Measurements from ENCODE around the gene CTSH.

Gene CTSH

GRCh38 chr15:78991476-78991875 lies 46.6 kb upstream of the CTSH start:
- no peak overlapping the region for H3K27ac ChIP-seq (ENCODE audit: low read depth, low read length)

DNA sequence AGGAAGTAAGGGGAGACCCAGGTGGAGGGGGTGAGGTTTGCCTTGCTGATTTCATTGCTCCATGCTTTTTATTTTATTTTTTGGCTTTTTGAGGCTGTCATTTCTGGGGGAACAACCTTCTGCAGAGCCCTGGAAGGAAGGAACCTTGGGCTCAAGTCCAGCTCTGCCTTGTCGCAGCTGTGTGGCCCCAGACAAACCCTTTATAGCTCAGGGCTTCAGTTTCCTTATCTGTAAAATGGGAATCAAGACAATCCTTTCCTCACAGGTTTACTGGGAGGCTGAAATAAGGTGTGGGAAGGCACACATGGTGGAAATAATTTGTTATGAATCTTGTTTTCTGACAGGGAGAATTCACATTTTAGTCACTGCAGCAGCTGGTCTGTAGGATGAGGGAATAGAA lies 45.4 kb upstream of the CTSH start:
- H3K56ac ChIP-seq (ENCODE audit: low read length), result no peak overlapping the region
- no peak overlapping the region for H3K4me3 ChIP-seq (ENCODE audit: low read length)
- no peak overlapping the region for H3K4ac ChIP-seq (ENCODE audit: low read depth, low read length)
- no peak overlapping the region for H3K4me2 ChIP-seq (ENCODE audit: low read length)
- no peak overlapping the region for H4K5ac ChIP-seq (ENCODE audit: low read length)
- H3K23ac ChIP-seq (ENCODE audit: low read length), result no peak overlapping the region
- H3K79me2 ChIP-seq (ENCODE audit: control insufficient read depth, insufficient read depth, low read length), result no peaks in the 10 kb centered on the region
- no peak overlapping the region for H2BK15ac ChIP-seq (replicated peaks; ENCODE audit: low read depth)
- no peak overlapping the region for H2BK5ac ChIP-seq (ENCODE audit: low read length)
- no peak overlapping the region for H2AK5ac ChIP-seq (ENCODE audit: low read length)
- no peaks in the 10 kb centered on the region for H3K36me3 ChIP-seq (ENCODE audit: control insufficient read depth, insufficient read depth, low read length)
- H3K27me3 ChIP-seq (ENCODE audit: insufficient read depth, low read length, poor library complexity), result no peaks in the 10 kb centered on the region
- no peak for DNase-seq
- H2BK120ac ChIP-seq (ENCODE audit: low read depth, low read length), result no peak overlapping the region
- no peaks in the 10 kb centered on the region for H3K79me1 ChIP-seq (ENCODE audit: low read length)
- H3K27ac ChIP-seq (ENCODE audit: low read depth, low read length), result no peak overlapping the region
- H4K8ac ChIP-seq (ENCODE audit: low read depth, low read length), result no peak overlapping the region
- H3K18ac ChIP-seq (ENCODE audit: low read length), result no peak overlapping the region
- no CpG with 5 or more reads among the region's 1 CpG for WGBS (ENCODE audit: extremely low coverage, insufficient coverage, low lambda C conversion rate)
- no peak overlapping the region for H3K9ac ChIP-seq (ENCODE audit: low read length)
- H3K4me1 ChIP-seq (ENCODE audit: control insufficient read depth, low read depth, low read length), result no peaks in the 10 kb centered on the region

More at GRCh38 chr15:78991476-78991875, 46.6 kb upstream of the CTSH start:
- WGBS (ENCODE audit: extremely low coverage, insufficient coverage, low lambda C conversion rate), result no CpG with 5 or more reads among the region's 10 CpGs
- H2BK15ac ChIP-seq (replicated peaks; ENCODE audit: low read depth), result no peak overlapping the region
- H4K8ac ChIP-seq (ENCODE audit: low read depth, low read length), result no peak overlapping the region
- H3K79me2 ChIP-seq (ENCODE audit: control insufficient read depth, insufficient read depth, low read length), result no peaks in the 10 kb centered on the region
- no peak overlapping the region for H2BK5ac ChIP-seq (ENCODE audit: low read length)
- no peak overlapping the region for H3K4ac ChIP-seq (ENCODE audit: low read depth, low read length)
- H3K36me3 ChIP-seq (ENCODE audit: control insufficient read depth, insufficient read depth, low read length), result no peaks in the 10 kb centered on the region
- H3K27me3 ChIP-seq (ENCODE audit: insufficient read depth, low read length, poor library complexity), result no peaks in the 10 kb centered on the region
- no peak overlapping the region for H2AK5ac ChIP-seq (ENCODE audit: low read length)
- no peak overlapping the region for H4K5ac ChIP-seq (ENCODE audit: low read length)
- no peak overlapping the region for H3K23ac ChIP-seq (ENCODE audit: low read length)
- no peak overlapping the region for H3K4me3 ChIP-seq (ENCODE audit: low read length)
- H3K9ac ChIP-seq (ENCODE audit: low read length), result no peak overlapping the region
- no peak overlapping the region for H3K56ac ChIP-seq (ENCODE audit: low read length)
- no peak overlapping the region for H2BK120ac ChIP-seq (ENCODE audit: low read depth, low read length)
- H3K18ac ChIP-seq (ENCODE audit: low read length), result no peak overlapping the region
- no peaks in the 10 kb centered on the region for H3K4me1 ChIP-seq (ENCODE audit: control insufficient read depth, low read depth, low read length)
- DNase-seq, result no peak
- H3K79me1 ChIP-seq (ENCODE audit: low read length), result no peaks in the 10 kb centered on the region
- no peak overlapping the region for H3K4me2 ChIP-seq (ENCODE audit: low read length)

GRCh38 chr15:78989701-78990240 lies 44.9 kb upstream of the CTSH start:
- H3K4me3 ChIP-seq (ENCODE audit: low read length), result no peak overlapping the region
- H3K79me1 ChIP-seq (ENCODE audit: low read length), result no peaks in the 10 kb centered on the region
- H3K4me2 ChIP-seq (ENCODE audit: low read length), result no peak overlapping the region
- H3K36me3 ChIP-seq (ENCODE audit: control insufficient read depth, insufficient read depth, low read length), result no peaks in the 10 kb centered on the region
- H3K27ac ChIP-seq (ENCODE audit: low read depth, low read length), result no peak overlapping the region
- no peak overlapping the region for H4K5ac ChIP-seq (ENCODE audit: low read length)
- H2BK5ac ChIP-seq (ENCODE audit: low read length), result no peak overlapping the region
- no CpG with 5 or more reads among the region's 9 CpGs for WGBS (ENCODE audit: extremely low coverage, insufficient coverage, low lambda C conversion rate)
- no peak overlapping the region for H3K56ac ChIP-seq (ENCODE audit: low read length)
- H2BK15ac ChIP-seq (replicated peaks; ENCODE audit: low read depth), result no peak overlapping the region
- no peak overlapping the region for H3K9ac ChIP-seq (ENCODE audit: low read length)
- no peak overlapping the region for H3K18ac ChIP-seq (ENCODE audit: low read length)
- H4K8ac ChIP-seq (ENCODE audit: low read depth, low read length), result no peak overlapping the region
- H3K23ac ChIP-seq (ENCODE audit: low read length), result no peak overlapping the region
- H3K4me1 ChIP-seq (ENCODE audit: control insufficient read depth, low read depth, low read length), result no peaks in the 10 kb centered on the region
- no peaks in the 10 kb centered on the region for H3K27me3 ChIP-seq (ENCODE audit: insufficient read depth, low read length, poor library complexity)
- no peak overlapping the region for H3K4ac ChIP-seq (ENCODE audit: low read depth, low read length)
- no peak for DNase-seq
- no peak overlapping the region for H2AK5ac ChIP-seq (ENCODE audit: low read length)
- no peak overlapping the region for H2BK120ac ChIP-seq (ENCODE audit: low read depth, low read length)
- H3K79me2 ChIP-seq (ENCODE audit: control insufficient read depth, insufficient read depth, low read length), result no peaks in the 10 kb centered on the region

- no peaks in the 10 kb centered on the region for H3K36me3 ChIP-seq (ENCODE audit: control insufficient read depth, insufficient read depth, low read length)
- no peak overlapping the region for H3K4ac ChIP-seq (ENCODE audit: low read depth, low read length)
- no CpG with 5 or more reads among the region's 7 CpGs for WGBS (ENCODE audit: extremely low coverage, insufficient coverage, low lambda C conversion rate)
- no peak overlapping the region for H3K18ac ChIP-seq (ENCODE audit: low read length)
- no peak overlapping the region for H3K23ac ChIP-seq (ENCODE audit: low read length)
- no peak overlapping the region for H3K9ac ChIP-seq (ENCODE audit: low read length)
- H2BK120ac ChIP-seq (ENCODE audit: low read depth, low read length), result no peak overlapping the region
- no peaks in the 10 kb centered on the region for H3K27me3 ChIP-seq (ENCODE audit: insufficient read depth, low read length, poor library complexity)
- H3K4me2 ChIP-seq (ENCODE audit: low read length), result no peak overlapping the region
- no peak overlapping the region for H3K56ac ChIP-seq (ENCODE audit: low read length)
- no peak overlapping the region for H4K8ac ChIP-seq (ENCODE audit: low read depth, low read length)
- H3K79me1 ChIP-seq (ENCODE audit: low read length), result no peaks in the 10 kb centered on the region
- H2AK5ac ChIP-seq (ENCODE audit: low read length), result no peak overlapping the region
- peak; percentile 36 for DNase-seq
- H4K5ac ChIP-seq (ENCODE audit: low read length), result no peak overlapping the region
- no peak overlapping the region for H3K27ac ChIP-seq (ENCODE audit: low read depth, low read length)
- H3K79me2 ChIP-seq (ENCODE audit: control insufficient read depth, insufficient read depth, low read length), result no peaks in the 10 kb centered on the region
- no peak overlapping the region for H2BK15ac ChIP-seq (replicated peaks; ENCODE audit: low read depth)
- no peak overlapping the region for H2BK5ac ChIP-seq (ENCODE audit: low read length)
- no peak overlapping the region for H3K4me3 ChIP-seq (ENCODE audit: low read length)
- no peaks in the 10 kb centered on the region for H3K4me1 ChIP-seq (ENCODE audit: control insufficient read depth, low read depth, low read length)
Observed at GRCh38 chr15:78988361-78988911, 43.6 kb upstream of the CTSH start.

DNA sequence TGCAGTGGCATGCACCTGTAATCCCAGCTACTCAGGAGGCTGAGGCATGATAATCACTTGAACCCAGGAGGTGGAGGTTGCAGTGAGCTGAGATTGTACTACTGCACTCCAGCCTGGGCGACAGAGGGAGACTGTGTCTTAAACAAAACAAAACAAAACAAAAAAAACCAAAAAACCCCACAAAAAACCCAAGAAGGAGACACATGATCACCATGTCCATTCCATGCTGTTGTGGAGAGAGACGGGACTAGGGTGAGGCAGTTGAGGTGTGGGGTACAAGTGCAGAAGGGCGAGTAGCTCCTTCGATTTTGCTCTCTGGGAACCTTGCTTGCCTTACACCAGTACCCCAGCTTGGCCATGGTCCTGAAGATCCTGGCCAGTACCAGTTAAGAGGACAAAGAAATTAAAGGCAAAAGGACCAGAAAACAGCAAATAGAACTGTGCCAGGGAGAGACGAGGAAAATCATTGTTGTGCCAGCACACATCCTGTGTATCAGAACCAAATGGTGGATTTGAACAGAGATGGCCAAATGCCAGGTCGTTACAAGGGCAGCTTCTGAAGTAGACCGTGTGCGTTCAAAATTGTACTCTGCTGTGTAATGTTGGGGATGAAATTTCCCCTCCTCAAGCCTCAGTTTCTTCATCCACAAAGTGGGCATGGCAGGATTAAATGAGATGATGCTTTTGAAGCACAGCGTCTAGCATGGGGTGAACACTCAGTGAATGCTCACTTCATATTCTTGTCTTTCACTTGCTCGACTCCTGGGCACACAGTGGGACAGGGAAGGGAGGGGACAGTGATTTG lies 42.9 kb upstream of the CTSH start:
- Histone ChIP-seq H3K4me2 (ENCODE audit: low read length) (no peak overlapping the region), H4K8ac (ENCODE audit: low read depth, low read length) (no peak overlapping the region), H3K79me1 (ENCODE audit: low read length) (no peaks in the 10 kb centered on the region), H2BK120ac (ENCODE audit: low read depth, low read length) (no peak overlapping the region), H3K4me1 (ENCODE audit: control insufficient read depth, low read depth, low read length) (no peaks in the 10 kb centered on the region), H3K27me3 (ENCODE audit: insufficient read depth, low read length, poor library complexity) (no peaks in the 10 kb centered on the region), H3K4me3 (ENCODE audit: low read length) (no peak overlapping the region), H3K23ac (ENCODE audit: low read length) (no peak overlapping the region), H2BK15ac (replicated peaks; ENCODE audit: low read depth) (no peak overlapping the region), H3K4ac (ENCODE audit: low read depth, low read length) (no peak overlapping the region), H4K5ac (ENCODE audit: low read length) (no peak overlapping the region), H2AK5ac (ENCODE audit: low read length) (no peak overlapping the region), H3K56ac (ENCODE audit: low read length) (no peak overlapping the region), H3K18ac (ENCODE audit: low read length) (no peak overlapping the region), H3K36me3 (ENCODE audit: control insufficient read depth, insufficient read depth, low read length) (no peaks in the 10 kb centered on the region), H3K27ac (ENCODE audit: low read depth, low read length) (no peak overlapping the region), H2BK5ac (ENCODE audit: low read length) (no peak overlapping the region), H3K9ac (ENCODE audit: low read length) (no peak overlapping the region), H3K79me2 (ENCODE audit: control insufficient read depth, insufficient read depth, low read length) (no peaks in the 10 kb centered on the region)
- no CpG with 5 or more reads among the region's 10 CpGs for WGBS (ENCODE audit: extremely low coverage, insufficient coverage, low lambda C conversion rate)
- no peak for DNase-seq
